WTC11 (cell line): ENCODE results near the gene PIGN.

ENCODE experiments used
- CREM ChIP-seq: sonication (generic); formaldehyde crosslinking; IDR thresholded peaks from 2 replicates; pipeline ENCODE4 v1.8.1; 2022; ENCODE audit warnings: mild to moderate bottlenecking, missing genetic modification reagents, moderate library complexity
- CTCF ChIP-seq: fragments of 200-600 bp; IDR thresholded peaks from 2 replicates; pipeline ENCODE4 v1.8.0; 2022; ENCODE audit warnings: antibody characterized with exemption
- ETV6 ChIP-seq: sonication (generic); formaldehyde crosslinking; IDR thresholded peaks from 2 replicates; pipeline ENCODE4 v1.8.1; 2022; ENCODE audit warnings: mild to moderate bottlenecking, missing genetic modification reagents
- FOXJ3 ChIP-seq: sonication (generic); formaldehyde crosslinking; IDR thresholded peaks from 2 replicates; pipeline ENCODE4 v1.9.0; 2021; ENCODE audit warnings: missing genetic modification reagents, mild to moderate bottlenecking, borderline replicate concordance
- MAX ChIP-seq: sonication (generic); formaldehyde crosslinking; IDR thresholded peaks from 2 replicates; pipeline ENCODE4 v1.8.0; 2022; ENCODE audit warnings: mild to moderate bottlenecking, missing genetic modification reagents
- SP1 ChIP-seq: sonication (generic); formaldehyde crosslinking; conservative IDR thresholded peaks from 2 replicates; pipeline ENCODE4 v1.8.1; 2022; ENCODE audit warnings: missing genetic modification reagents
- USF2 ChIP-seq: sonication (generic); formaldehyde crosslinking; IDR thresholded peaks from 2 replicates; pipeline ENCODE4 v1.8.1; 2023; ENCODE audit warnings: mild to moderate bottlenecking, missing genetic modification reagents, moderate library complexity
- ZNF121 ChIP-seq: sonication (generic); formaldehyde crosslinking; IDR thresholded peaks from 2 replicates; pipeline ENCODE4 v1.8.0; 2023; ENCODE audit warnings: missing genetic modification reagents
- ZNF263 ChIP-seq: sonication (generic); formaldehyde crosslinking; IDR thresholded peaks from 2 replicates; pipeline ENCODE4 v1.8.1; 2022; ENCODE audit warnings: low read depth, mild to moderate bottlenecking, moderate library complexity, missing genetic modification reagents
- TF ChIP-seq, protein P1 (sequence below): sonication (generic); formaldehyde crosslinking; IDR thresholded peaks from 2 replicates; pipeline ENCODE4 v1.8.1; 2022; ENCODE audit warnings: low read depth, mild to moderate bottlenecking, moderate library complexity, missing genetic modification reagents, borderline replicate concordance

- TF ChIP-seq SP1 (CRISPR knock-in tag) (no peak), ZNF263 (CRISPR knock-in tag) (no peak), CTCF (peak; percentile 70), CREM (no peak), ZNF121 (CRISPR knock-in tag) (no peak), MAX (CRISPR knock-in tag) (no peak), USF2 (no peak), ETV6 (CRISPR knock-in tag) (no peak), FOXJ3 (CRISPR knock-in tag) (no peak)
- TF ChIP-seq, protein P1, sequence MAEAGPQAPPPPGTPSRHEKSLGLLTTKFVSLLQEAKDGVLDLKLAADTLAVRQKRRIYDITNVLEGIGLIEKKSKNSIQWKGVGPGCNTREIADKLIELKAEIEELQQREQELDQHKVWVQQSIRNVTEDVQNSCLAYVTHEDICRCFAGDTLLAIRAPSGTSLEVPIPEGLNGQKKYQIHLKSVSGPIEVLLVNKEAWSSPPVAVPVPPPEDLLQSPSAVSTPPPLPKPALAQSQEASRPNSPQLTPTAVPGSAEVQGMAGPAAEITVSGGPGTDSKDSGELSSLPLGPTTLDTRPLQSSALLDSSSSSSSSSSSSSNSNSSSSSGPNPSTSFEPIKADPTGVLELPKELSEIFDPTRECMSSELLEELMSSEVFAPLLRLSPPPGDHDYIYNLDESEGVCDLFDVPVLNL (CRISPR knock-in tag), result no peak
Measured at GRCh38 chr18:62131301-62131909, 55.5 kb downstream of the PIGN start.
